ENCODE results near the gene SCN3A.

DNA sequence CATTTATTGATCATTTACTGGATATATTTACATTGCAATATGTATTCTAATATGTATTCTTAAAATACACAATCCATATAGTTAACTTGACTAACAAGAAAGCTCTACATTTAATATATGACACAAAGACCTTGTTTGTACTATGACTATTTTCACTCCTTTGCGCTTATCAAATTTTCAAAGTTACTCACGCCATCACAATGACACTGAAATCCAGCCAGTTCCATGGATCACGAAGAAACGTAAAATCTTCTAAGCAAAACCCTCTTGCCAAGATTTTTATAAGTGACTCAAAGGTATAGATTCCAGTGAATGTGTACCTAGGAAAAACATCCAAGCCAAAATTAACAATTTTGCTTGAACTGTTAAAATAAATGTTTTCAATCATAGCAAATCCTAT lies 39.6 kb downstream of the SCN3A start:
- TF ChIP-seq, protein P1, sequence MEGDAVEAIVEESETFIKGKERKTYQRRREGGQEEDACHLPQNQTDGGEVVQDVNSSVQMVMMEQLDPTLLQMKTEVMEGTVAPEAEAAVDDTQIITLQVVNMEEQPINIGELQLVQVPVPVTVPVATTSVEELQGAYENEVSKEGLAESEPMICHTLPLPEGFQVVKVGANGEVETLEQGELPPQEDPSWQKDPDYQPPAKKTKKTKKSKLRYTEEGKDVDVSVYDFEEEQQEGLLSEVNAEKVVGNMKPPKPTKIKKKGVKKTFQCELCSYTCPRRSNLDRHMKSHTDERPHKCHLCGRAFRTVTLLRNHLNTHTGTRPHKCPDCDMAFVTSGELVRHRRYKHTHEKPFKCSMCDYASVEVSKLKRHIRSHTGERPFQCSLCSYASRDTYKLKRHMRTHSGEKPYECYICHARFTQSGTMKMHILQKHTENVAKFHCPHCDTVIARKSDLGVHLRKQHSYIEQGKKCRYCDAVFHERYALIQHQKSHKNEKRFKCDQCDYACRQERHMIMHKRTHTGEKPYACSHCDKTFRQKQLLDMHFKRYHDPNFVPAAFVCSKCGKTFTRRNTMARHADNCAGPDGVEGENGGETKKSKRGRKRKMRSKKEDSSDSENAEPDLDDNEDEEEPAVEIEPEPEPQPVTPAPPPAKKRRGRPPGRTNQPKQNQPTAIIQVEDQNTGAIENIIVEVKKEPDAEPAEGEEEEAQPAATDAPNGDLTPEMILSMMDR (conservative IDR thresholded peaks at IDR 0.05 in 1 of 2, IDR thresholded peaks at IDR 0.05 in 1 of 2; ENCODE audit: extremely low read depth in 1 of 2, insufficient read depth in 1 of 2, low read depth in 1 of 2, low read length in 2 of 2) = no peak
- TF ChIP-seq EZH2 (IDR thresholded peaks at IDR 0.05; ENCODE audit: borderline replicate concordance, low read length) = no peak
